ENCODE data around the gene QRSL1.

QRSL1 gene

GRCh38 chr6:106666282-106667021 lies 37.1 kb downstream of the QRSL1 start:
- Histone ChIP-seq H3K27ac (no peak overlapping the region), H3K36me3 (replicated peaks) (peaks cover 4% of the 10 kb centered on the region), H3K4me3 (ENCODE audit: low read depth, low read length) (no peak overlapping the region), H3K27me3 (replicated peaks) (no peaks in the 10 kb centered on the region)
- in situ Hi-C loops (cut with HindIII; ENCODE audit: low pct_ligation_motif_present, low sequenced_read_pairs) = no loop called here
- no peak for DNase-seq
- TF ChIP-seq CTCF (IDR thresholded peaks at IDR 0.05; ENCODE audit: low read depth, low read length, missing control alignments) = no peak

GRCh38 chr6:106667022-106667402 lies 37.6 kb downstream of the QRSL1 start:
- in situ Hi-C loops (cut with HindIII; ENCODE audit: low pct_ligation_motif_present, low sequenced_read_pairs) = no loop called here

GRCh38 chr6:106670236-106670635 lies 40.9 kb downstream of the QRSL1 start:
- Histone ChIP-seq H3K27ac (no peak overlapping the region), H3K27me3 (replicated peaks) (no peaks in the 10 kb centered on the region), H3K4me3 (ENCODE audit: low read depth, low read length) (no peak overlapping the region), H3K36me3 (replicated peaks) (no peaks in the 10 kb centered on the region)
- DNase-seq = no peak
- TF ChIP-seq CTCF (IDR thresholded peaks at IDR 0.05; ENCODE audit: low read depth, low read length, missing control alignments) = no peak
- in situ Hi-C loops (cut with HindIII; ENCODE audit: low pct_ligation_motif_present, low sequenced_read_pairs) = no loop called here

More at GRCh38 chr6:106667022-106667402, 37.6 kb downstream of the QRSL1 start:
- no peak for TF ChIP-seq CTCF (IDR thresholded peaks at IDR 0.05; ENCODE audit: low read depth, low read length, missing control alignments)
- no peak for DNase-seq
- Histone ChIP-seq H3K27ac (no peak overlapping the region), H3K27me3 (replicated peaks) (no peaks in the 10 kb centered on the region), H3K36me3 (replicated peaks) (peaks cover 4% of the 10 kb centered on the region), H3K4me3 (ENCODE audit: low read depth, low read length) (no peak overlapping the region)

GRCh38 chr6:106671651-106672050 lies 42.3 kb downstream of the QRSL1 start:
- H3K27ac ChIP-seq = no peak overlapping the region
- TF ChIP-seq CTCF (IDR thresholded peaks at IDR 0.05; ENCODE audit: low read depth, low read length, missing control alignments) = no peak
- DNase-seq = no peak
- in situ Hi-C loops (cut with HindIII; ENCODE audit: low pct_ligation_motif_present, low sequenced_read_pairs) = no loop called here
- H3K4me3 ChIP-seq (ENCODE audit: low read depth, low read length) = no peak overlapping the region
- no peaks in the 10 kb centered on the region for H3K27me3 ChIP-seq (replicated peaks)
- H3K36me3 ChIP-seq (replicated peaks) = no peaks in the 10 kb centered on the region

GRCh38 chr6:106674541-106675229 lies 45.3 kb downstream of the QRSL1 start:
- Histone ChIP-seq H3K36me3 (replicated peaks) (no peaks in the 10 kb centered on the region), H3K27me3 (replicated peaks) (no peaks in the 10 kb centered on the region), H3K4me3 (ENCODE audit: low read depth, low read length) (no peak overlapping the region), H3K27ac (no peak overlapping the region)
- in situ Hi-C loops (cut with HindIII; ENCODE audit: low pct_ligation_motif_present, low sequenced_read_pairs) = no loop called here
- TF ChIP-seq CTCF (IDR thresholded peaks at IDR 0.05; ENCODE audit: low read depth, low read length, missing control alignments) = no peak
- no peak for DNase-seq
